Activated T-helper 1 cell treated with Interleukin-2 at 50 U/mL for 16 hours (primary cell): Measurements from ENCODE around the gene MMRN2.

Source experiments
- DNase-seq: peaks from one replicate; pipeline ENCODE4 v3.0.0-alpha.2; 2020; ENCODE audit warnings: low read depth

Gene MMRN2

DNA sequence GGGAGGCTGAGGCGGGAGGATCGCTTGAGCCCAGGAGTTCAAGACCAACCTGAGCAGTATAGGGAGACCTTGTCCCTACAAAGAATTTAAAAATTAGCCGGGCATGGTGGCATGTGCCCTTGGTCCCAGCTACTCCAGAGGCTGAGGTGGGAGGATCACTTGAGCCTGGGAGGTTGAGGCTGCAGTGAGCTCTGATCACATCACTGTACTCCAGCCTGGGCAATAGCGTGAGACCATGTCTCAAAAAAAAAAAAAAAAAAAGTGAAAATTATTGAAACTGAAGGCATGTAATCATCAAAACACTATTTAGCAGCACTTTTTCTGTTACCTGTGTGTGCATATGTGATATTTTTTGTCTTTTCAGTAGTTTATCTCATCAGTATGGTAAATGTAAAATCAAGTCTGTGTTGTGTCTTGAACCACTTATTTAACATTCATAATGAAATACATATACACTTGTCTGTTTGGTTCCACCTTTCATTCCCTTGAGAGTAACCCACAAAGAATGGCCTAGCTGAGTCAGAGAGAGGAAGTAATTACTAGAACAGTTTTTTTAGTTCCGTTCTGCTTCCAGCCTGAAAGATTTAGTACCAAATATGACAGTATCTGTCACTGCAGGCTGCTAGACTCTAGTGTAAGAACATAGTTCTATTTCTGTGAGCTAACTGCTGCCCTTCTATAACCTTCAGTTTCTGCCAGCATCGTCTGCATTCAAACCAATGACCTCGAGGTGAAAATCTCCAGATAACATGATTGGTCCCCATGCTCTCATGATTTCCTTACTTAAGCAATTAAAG is 68.6 kb downstream of the MMRN2 start:
- no peak for DNase-seq
